Activated CD4-positive, alpha-beta T cell treated with anti-CD3 and anti-CD28 coated beads, Interleukin-10, Interleukin-2, amounts not matched to agents 100 ng/mL and 50 ng/mL, durations not matched to agents 16 hours and 8 hours (primary cell): ENCODE data around the gene YKT6.

ENCODE experiments used
- DNase-seq: peaks from one replicate; pipeline ENCODE4 v3.0.0-alpha.2; 2020

The YKT6 gene

DNA sequence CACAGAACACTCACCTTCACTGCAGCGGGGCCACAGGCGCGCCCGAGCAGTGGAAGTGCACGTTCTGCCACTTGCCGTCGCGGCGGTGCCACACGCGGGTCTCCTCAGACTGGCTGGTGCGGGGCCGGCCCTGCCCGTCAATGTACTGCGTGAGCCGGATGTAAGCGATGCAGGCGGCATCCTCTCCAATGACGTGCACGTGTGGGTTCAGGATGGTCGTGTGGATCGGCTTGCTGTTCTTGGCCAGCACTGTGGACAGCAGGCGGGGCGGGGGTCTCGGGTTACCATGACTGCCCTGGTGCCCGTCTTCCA is 19.2 kb downstream of the YKT6 start:
- no peak for DNase-seq

DNA sequence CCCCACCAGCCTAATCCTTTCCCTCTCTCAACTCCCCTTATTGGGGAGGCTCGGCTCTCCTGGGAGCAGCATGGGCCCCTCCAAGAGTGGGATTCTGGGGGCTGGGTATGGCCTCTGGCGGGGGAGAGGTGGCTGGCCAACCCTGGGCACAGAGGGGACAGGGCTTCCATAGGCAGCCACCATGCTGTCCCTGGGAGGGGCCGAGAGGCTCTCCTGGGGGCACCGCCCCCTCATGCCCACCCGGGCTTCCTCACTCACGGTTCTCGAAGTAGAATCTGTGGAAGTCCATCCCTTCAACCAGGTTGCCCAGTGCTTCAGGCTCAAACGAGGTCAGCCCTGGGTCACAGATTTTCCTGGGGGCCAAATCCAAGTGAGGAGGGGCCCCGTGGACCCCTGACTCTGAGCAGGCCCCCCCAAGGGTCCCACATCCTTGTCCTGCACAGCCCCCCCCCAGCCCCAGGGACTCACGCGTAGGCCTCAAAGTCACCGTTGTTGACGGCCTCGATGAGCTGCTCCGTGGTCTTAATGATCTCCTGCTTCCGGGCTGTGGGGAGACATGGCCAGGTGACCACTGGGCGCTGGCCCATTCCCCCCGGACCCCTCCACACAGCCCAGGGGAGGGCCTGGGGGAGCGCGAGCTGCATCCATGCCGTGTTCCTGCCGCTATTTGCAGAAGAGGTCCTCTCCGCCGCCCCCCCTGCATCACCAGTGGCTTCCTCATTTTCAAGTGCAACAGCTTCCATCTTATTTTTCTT is 19.8 kb downstream of the YKT6 start:
- no peak for DNase-seq

DNA sequence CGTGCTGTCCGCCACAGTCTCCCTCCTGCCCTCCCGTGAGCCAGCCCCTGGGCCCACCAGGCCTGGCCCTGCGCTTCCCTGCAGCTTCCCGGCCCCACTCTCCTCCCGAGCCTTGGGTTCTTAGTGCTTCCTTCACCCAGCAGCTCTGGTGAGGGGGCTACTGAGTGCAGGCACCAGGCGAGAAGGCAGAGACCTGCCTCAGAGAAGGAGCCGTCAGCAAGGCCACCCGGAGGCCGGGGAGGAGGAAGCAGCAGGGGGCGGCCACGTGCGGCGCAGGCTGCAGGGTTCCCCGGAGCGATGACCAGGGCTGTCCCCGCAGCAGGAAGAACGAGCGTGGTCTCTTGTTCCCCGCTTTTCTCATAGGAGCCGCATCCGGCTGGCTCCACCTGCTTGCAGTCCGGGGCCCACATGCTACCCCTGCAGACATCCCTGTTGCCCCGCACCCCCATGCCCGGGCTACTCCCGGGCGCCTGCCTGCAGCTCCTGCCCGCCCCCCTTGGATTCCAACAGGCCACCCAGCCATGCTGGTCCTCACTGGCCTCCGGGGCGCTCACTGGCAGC is 20.5 kb downstream of the YKT6 start:
- no peak for DNase-seq

DNA sequence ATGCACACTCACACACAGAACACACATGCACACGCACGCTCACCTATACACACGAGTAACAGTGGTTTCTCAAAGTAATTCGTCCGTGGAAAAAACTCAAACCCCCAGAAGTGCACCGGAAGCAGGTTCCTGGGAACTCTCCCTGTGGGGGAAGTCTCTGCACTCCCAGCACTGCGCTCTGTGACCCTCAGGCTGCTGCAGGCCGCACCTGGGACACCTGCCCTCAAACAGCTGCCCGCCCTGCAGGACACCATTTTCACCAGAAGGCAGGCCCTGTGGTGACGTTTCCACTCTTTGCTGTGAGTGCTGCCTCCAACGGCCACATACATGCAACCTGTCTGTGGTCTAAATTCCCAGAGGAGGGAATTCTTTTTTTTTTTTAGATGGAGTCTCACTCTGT is 21.3 kb downstream of the YKT6 start:
- DNase-seq = no peak

DNA sequence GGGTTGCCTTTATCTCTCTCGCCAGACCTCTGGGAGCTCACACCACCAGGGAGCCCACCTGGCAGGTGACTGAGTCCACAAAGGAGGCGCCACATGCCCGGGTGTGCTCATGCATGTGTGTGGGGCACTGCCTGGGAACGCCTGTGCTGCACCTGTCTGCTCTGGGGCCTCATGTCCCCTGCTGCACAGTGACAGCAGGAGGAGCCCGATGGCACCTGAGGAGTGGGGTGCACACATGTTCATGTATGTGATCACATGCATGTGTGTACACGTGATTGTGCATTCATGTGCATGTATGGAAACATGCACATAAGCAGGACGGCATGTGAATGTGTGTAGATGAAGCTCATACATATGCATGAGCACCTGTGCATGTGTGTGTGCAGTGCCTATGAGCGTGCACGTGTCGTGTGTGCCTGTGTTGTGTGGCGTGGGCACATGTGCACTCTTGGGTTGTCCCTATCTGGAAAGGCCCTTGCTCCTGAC is 22.0 kb downstream of the YKT6 start:
- DNase-seq = no peak

DNA sequence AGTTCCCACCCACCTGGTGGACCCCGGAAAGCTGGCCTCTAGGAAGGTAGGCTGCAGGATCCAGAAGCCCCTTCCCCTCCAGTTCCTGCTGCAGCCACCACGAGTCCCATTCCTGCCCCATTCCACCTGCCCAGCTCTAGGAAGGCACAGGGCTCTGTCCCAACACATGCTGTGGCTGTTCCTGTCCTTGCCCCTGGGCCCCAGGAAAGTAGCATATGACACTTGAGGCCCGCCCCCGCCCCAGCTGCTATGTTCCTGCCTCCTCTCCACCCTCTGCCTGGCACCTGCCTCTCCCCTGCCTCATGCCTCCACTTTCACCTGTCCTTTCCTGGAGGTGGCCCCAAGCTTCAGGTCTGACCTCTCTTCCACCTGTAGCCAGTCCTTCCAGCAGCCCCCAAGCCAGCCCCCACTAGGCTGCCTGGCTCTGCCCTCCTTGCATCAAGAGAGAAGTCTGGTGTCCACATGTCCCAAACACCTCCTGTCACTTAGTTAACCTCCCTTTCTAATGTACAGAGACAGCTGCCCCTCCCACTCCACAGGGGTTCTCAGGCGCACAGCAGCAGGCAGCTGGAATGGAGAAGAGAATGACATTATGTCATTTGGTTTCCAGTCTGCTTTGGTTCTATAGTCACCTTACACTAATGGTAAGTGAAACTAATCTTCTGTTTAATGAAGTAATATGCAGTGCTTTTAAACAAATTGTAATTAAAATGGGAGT is 22.7 kb downstream of the YKT6 start:
- no peak for DNase-seq

DNA sequence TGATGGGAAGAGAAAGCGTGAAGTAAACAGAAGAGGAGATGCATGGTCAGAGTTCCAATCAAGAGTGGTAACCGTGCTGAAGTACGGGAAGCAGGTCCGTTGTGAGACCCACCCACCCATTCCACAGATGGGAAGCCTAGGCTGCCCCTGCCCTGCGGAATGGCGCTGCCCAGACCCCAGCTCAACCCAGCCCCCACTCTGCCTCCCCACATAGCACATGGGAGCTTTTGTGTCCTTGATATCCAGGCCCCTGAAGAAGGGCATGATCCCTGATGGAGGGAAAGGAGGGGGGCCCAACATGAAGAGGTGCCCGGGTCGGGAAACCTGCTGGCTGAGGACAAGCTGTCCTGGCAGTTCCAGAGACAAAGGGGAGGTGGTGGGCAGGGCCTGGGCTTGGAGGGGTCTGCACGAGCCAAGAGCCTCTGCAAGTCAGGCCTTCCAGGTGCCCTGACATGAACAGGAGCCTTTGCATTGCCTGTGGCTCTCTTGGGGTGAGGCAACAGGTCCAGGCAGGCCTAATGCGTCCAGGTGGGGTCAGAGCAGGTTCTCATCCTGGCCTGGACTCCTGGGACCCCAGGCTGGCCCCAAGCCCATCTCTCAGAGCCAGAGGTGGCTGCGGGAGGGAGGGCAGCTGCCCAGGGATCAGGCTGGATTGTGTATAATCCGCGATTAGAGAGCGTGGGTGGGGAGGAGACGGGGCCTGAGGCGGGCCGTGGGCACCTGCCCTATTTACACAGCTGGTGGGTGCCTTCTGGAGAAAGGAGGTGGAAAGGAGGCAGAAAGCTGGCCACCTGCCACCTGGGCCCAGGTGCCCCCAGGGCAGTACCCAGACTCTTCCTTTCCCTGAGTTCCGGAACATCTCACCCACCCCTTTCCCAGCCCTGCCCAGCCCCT is 23.5 kb downstream of the YKT6 start:
- no peak for DNase-seq

DNA sequence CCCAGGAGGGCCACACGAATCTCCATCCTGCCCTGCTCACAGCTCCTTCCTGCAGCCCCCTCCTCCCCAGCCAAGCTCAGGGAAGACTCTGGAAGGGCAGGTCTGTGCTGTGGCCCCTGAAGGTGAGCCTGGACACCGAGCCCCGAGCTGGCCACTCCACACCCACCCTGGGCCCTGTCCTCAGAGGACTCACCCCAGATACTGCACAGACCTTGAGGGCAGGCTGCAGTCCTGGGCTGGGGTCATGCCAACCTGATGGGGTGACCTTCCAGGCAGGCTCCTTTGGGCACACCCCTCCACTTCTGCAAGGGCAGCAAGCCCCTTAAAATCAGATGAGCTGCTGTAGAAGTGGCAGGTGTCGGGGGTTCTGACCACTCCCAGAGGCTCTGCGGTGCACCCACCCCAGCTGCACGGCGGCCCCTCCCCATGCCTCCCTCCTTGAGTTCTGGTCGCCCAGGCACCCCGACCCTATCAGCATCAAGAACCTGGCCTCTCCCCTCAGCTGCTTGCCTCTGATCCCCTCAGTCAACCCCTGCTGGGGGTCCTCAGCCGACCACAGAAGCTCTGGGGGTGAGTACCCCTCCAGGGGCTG is 24.3 kb downstream of the YKT6 start:
- no peak for DNase-seq

DNA sequence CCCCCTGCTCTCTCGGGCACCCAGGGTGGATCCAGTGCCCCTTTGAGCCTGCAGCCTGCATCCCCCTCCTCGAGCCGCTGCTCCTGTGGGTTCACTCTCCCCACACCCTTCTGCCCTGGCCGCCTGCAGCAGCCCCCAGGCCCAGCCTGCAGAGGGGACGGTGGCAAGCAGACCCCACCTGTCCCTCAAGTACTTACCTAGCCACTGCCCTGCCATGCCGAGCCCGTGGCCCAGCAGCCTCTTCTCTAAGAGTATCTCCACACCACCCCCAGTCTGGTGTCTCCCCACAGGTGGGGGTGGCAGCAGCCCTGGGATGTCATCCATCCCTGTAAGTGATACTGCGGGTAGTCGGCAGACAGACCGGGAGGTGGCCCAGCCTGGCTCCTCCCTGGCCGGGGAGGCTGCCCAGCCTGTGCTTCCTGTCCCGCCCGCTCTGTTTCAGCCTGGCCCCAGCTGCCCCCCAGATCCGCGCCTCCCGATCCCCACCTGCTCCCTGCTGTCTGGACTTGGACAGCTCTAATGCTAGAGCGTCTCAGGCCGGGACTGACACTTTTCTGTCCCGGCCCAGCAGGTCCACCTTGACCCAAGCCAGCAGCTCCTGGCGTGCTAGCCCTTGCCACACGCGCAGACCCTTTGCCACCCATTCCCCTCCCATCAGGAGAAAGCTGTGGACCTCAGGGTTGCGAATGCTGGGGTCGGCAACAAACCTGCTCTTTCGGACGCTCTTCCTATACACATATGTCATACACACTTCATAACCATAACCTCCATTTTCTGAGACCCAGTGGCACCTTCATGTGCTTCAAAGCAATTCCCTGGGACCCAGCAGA is 25.0 kb downstream of the YKT6 start:
- no peak for DNase-seq

DNA sequence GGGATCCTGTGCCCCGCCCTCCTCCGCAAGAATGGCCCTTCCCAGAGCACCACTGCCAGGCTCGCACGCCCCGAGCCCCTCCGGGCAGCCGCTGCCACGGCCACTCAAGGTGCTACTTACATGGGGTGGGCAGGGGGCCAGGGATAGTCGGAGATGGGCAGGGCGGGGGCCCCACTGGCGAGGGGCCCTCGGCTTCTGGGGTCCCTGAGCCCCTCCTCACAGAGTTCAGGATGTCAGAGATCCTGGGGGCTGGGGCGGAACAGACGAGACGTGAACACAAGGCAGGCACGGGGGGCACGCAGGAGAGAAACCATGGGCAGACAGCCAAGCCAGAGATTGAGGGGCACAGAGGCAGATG is 25.6 kb downstream of the YKT6 start:
- DNase-seq = no peak

DNA sequence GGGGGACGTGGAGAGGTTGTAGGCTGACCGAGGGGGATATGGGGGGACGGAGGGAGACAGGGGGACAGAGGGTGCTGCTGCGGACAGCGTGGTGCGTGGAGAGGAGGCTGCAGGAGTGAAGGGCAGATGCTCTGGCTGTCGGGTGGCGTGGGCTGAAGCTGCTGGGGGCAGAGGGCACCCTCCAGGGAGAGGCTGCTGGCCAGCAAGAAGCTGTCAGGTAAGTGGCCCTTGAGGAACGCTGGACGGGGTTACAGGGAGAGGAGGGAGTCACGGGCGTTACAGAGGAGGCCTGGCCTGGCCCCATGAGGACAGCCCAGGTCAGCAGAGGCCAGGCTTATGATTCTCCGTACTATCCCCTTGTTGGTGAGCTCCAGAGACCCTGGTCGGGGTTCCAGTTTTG is 27.1 kb downstream of the YKT6 start:
- DNase-seq = no peak

DNA sequence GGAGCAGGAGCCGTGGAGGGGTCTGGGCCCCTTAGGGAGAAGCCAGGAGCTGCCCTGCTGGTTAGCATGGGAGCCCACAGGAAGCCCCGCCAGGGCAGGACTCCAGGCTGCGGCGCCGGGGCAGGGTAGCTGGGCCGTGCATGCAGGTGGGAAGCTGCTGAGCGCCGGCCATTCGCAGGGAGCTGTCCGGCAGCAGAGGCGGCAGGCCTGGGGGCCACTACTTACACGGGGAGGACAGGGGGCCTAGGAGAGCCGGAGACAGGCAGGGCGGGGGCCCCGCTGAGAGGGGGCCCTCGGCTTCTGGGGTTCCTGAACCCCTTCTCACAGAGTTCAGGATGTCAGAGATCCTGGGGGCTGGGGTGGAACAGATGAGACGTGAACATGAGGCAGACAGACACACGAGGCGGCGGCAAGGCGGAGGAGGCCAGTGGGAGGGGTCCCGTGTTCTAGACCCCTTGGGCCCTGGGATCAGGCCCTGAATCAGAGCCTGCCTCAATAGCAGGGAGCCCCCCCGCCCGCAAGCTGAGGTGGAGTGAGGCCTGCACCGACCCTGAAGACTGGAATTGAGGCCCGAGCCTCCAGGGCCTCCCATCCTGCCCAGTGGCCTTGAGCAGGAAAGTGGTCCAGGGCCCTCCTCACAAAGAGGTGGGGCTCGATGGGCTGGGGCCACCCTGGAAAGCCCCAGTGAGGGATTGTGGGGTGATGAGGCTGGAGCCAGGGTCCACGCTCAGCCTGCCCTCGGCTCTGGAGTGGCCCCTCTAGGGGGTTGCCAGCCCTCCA is 28.0 kb downstream of the YKT6 start:
- no peak for DNase-seq

DNA sequence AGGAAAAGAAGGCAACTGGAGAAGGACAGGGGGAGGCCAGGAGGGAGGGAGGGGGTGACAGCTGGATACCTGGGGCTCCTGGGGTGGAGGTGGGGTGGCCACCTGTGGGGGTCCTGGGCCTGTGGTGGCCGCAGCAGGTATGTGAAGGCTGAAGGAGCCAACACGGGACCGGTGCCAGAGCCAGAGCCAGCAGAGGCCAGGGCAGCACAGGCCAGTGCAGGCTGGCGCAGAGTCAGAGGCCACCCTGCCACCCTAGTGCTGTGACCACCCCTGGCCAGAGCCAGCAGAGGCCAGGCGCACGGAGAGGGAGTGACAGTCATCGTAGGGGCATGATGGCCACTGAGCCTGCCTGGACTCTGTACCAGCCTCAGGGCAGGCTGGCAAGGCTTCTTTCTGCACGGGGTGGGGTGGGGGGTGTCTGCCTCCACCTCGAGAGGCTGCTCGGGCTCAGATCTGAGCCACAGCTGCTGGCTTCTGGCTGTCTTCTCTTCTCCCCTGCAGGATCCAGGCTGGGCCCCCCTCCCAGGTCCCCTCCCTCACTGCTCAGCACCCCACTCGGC is 28.8 kb downstream of the YKT6 start:
- no peak for DNase-seq

DNA sequence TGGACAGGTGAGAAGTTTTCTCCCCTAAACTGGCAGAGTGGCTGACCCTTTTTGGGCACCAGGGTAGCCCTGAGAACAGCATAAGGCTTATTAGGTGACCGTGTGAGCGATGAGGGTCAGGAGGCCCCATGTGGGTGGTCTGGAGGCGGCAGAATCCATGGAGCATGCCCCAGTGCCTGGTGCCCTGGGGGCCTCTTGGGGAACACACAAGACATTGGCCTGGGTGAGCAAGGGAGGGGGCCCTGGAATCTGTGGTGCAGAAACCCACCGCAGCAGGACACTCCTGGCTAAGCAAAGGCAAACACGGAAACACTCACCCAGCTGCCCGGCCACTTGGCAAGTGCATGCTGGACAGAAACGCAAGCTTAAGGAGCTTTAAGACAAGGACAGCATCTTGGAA is 29.5 kb downstream of the YKT6 start:
- DNase-seq = no peak

DNA sequence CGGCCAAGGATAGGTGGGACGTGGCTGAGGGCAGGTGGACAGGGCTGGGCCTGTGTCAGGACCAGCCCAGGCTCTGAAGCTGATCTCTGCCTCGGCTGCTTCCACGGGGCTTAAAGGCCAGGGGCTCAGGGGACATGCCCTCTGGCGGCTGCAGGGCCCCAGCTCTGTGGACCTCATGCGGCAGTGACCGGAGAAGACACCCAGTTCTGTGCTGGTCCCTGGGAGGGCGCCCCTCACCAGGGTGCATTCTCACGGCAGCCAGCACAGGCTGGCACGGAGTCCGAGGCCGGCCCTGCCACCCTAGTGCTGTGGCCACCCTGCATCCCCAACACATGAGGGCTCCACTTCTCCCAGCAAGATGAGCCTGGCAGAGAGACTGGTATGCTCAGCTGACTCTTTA is 30.3 kb downstream of the YKT6 start:
- no peak for DNase-seq

DNA sequence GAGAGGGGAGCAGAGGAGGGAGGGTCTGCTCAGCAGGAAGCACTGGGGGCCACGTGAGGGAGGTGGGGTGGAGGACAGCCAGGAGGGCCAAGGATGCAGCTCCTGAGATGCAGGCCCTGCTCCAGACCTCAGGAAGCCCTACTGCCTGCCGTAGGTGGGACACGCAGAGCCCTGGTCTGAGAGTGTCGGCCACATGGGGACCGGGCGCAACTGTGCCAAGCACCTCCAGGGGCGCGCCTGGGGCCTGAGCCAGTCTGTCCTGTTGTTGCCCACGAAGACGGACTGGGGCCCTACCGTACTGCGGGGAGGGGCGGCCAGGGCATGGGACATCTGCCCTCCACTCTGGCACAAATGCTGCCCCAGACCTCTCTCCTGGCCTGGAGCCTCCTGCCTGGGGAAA is 31.6 kb downstream of the YKT6 start:
- DNase-seq = no peak

DNA sequence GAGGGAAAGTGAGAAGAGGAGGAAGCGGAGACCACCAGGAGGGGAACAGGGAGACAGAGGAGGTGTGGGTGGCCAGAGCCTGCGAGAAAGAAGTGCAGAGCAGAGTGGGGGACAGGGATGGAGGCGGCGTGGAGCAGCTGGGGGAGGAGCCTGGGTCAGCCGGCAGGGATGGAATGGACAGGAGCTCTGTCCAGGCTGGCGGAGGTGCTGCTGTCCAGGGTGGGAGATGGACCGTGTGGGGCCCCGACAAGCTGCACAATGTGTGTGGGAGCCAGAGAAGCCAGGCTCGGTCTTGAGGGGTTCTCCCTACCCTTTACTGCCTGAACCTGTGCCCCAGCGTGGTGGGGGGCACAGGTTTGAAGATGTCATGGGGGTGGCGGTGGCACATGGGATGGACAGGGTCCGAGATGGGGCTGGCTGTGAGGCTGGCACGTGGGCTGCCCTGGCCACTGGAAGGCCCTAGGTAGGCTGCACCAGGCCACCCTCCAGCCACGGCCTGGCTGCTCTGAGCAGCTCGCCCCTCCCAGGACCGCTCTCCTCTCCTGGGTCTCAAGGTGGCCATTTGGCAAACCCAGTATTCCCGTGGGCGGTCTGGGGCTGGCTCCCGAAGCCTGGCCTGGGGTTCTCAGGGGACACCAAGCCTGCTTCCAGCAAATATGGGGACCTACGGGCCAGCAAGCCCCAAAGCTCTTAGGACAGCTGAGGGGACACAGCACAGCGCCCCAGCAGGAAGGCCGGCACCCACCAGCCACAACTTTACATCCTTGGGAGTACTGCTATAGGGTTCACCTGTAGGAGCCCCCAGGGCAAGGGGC is 32.3 kb downstream of the YKT6 start:
- no peak for DNase-seq

DNA sequence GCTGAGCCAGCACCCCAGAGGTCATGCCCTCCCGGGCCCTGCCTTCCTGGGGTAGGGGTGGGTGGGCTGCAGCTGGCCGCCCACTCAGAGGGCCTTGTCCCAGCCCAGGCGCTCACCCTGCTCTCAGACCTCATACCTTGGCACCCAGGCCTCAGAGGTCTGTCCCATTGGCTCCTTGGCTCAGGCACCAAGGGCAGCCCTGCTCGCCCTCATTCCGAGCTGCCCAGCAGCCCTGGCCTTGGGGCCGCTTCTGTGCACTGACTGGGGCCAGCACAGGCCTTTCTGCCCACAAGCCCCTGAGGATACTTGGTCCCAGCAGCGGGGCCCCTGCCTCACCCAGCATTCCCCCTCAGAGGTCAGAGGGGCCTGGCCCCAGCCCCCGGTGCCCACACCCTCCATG is 34.3 kb downstream of the YKT6 start:
- no peak for DNase-seq

DNA sequence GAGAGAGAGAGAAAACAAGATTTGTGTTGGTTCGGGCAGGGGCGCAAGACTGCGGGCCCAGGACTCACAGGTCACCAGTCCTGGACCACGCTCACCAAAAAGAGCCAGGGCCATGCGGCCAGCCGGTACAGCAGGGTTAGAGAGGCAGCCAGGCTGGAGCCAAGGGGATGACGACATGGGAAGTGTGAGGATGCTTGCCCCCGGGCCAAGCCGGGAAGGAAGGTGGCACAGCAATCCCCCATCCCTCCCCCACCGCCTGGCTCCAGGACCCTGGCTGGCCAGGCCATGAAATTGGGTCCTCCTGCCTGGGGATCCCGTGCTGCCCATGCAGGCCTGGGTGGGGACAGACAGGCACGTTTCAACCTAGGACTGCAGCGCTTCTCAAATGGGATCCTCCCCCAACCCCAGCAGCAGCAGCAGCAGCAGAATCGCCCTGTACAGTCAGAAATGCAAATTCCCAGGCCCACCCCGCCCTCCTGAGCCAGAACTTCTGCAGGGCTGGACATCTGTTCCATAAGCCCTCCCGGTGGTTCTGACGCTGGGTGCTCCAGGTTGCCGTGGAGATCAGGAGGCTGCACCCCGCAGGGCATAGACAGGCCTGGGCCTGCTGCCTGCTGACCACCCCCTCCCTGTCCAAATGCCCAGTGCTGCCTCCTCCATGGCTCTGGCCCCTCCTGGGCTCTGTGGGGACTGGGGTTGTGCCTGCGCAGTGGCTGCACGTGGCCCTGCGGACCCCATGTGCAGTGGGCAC is 35.0 kb downstream of the YKT6 start:
- no peak for DNase-seq
